Activated CD4-positive, alpha-beta T cell treated with anti-CD3 and anti-CD28 coated beads for 36 hours (primary cell): ENCODE results near the gene RYR2. TPM values are rescaled to one million over a fixed set of nuclear protein-coding genes. Genes with fewer than 3 reads are reported as not detected.

ENCODE experiments used
- ATAC-seq: fragments of 200-7000 bp; cut with Tn5 transposase; one replicate; pipeline ENCODE4 v1.10.0; 2021; ENCODE audit warnings: mild to moderate bottlenecking, moderate library complexity
- CTCF ChIA-PET: fragments of 350-600 bp; sonication (Branson Sonifier 250); formaldehyde crosslinking; loops from one replicate; lab custom pipeline; 2021; ENCODE audit warnings: antibody characterized with exemption; lab: Charles Lee
- POLR2A ChIA-PET: fragments of 350-600 bp; sonication (Branson Sonifier 250); formaldehyde crosslinking; loops from one replicate; lab custom pipeline; 2021; ENCODE audit warnings: antibody characterized with exemption, inconsistent platforms; lab: Charles Lee
- DNase-seq: peaks from one replicate; pipeline ENCODE4 v3.0.0-alpha.2; 2020
- H3K27ac Mint-ChIP-seq: one replicate; pipeline ENCODE4 v1.8.0; 2021; ENCODE audit warnings: mixed read lengths
- H3K27me3 Mint-ChIP-seq: one replicate; pipeline ENCODE4 v1.8.0; 2021; ENCODE audit warnings: mixed read lengths
- H3K36me3 Mint-ChIP-seq: one replicate; pipeline ENCODE4 v1.8.0; 2021; ENCODE audit warnings: low read depth, mixed read lengths
- H3K4me1 Mint-ChIP-seq: one replicate; pipeline ENCODE4 v1.8.0; 2021; ENCODE audit warnings: mixed read lengths
- H3K4me3 Mint-ChIP-seq: one replicate; pipeline ENCODE4 v1.8.0; 2021; ENCODE audit warnings: mild to moderate bottlenecking, moderate library complexity, mixed read lengths
- H3K9me3 Mint-ChIP-seq: one replicate; pipeline ENCODE4 v1.8.0; 2021; ENCODE audit warnings: low read depth, mixed read lengths
- intact Hi-C, 2 experiments: fragments of 100-400 bp; cut with DNase I in 1 of 2; cut with micrococcal nuclease in 1 of 2; formaldehyde crosslinking; loops; one replicate each; pipeline versions ENCODE4 v1.14.2 to v1.15.1; 2022 to 2024; cut with DNase I, micrococcal nuclease
- total RNA-seq, 2 experiments: library from RNA; stranded (reverse); gene quantifications; one replicate each; pipeline ENCODE4 v1.2.3, GENCODE V29; 2021

RYR2 gene
- total RNA-seq, 2 experiments from 2014 or later: 0.04 to 0.05 TPM

DNA sequence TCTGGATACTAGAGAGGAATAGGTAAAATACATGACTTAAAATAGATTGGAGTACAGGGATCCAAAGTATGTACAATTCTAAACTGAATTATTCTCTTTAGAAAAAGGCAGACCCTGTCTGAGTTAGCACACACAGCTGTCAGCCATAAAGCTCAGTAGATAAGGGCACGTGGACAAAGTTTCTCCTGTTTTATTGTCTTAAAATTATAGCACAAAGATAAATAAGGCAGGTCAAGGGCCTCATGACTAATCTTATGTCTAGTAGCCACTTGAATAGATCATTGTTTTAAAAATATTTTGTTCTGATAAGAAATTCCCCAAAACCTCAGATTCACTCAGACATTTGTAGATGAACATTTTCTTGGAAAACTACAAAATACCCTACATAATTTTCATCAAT lies 643.6 kb downstream of the RYR2 start:
- no peaks in the 10 kb centered on the region for H3K9me3 Mint-ChIP-seq
- H3K27me3 Mint-ChIP-seq: no peaks in the 10 kb centered on the region
- ATAC-seq: no peak
- intact Hi-C loops: no loop called here
- ChIA-PET CTCF (no interaction called here), POLR2A (interaction anchor here (0.6 kb wide), 1 partner anchor 131 kb away, joined by 6 read pairs; no protein-coding TSS in a partner anchor)
- no peaks in the 10 kb centered on the region for H3K4me1 Mint-ChIP-seq
- DNase-seq: no peak
- H3K36me3 Mint-ChIP-seq: no peaks in the 10 kb centered on the region
- H3K4me3 Mint-ChIP-seq: no peak overlapping the region
- no peak overlapping the region for H3K27ac Mint-ChIP-seq

GRCh38 chr1:237687804-237688203 lies 645.8 kb downstream of the RYR2 start:
- ATAC-seq: no peak
- no peak overlapping the region for H3K4me3 Mint-ChIP-seq

GRCh38 chr1:237690656-237691055 lies 648.7 kb downstream of the RYR2 start:
- intact Hi-C loops: no loop called here
- Mint-ChIP-seq H3K9me3 (no peaks in the 10 kb centered on the region), H3K4me3 (no peak overlapping the region), H3K27ac (no peak overlapping the region), H3K36me3 (no peaks in the 10 kb centered on the region), H3K27me3 (peaks cover 3% of the 10 kb centered on the region), H3K4me1 (no peaks in the 10 kb centered on the region)
- POLR2A ChIA-PET: no interaction called here
- DNase-seq: no peak
- no peak for ATAC-seq
- CTCF ChIA-PET: no interaction called here

More at GRCh38 chr1:237687804-237688203, 645.8 kb downstream of the RYR2 start:
- H3K9me3 Mint-ChIP-seq: no peaks in the 10 kb centered on the region
- POLR2A ChIA-PET: no interaction called here
- intact Hi-C loops: no loop called here
- peaks cover 3% of the 10 kb centered on the region for H3K27me3 Mint-ChIP-seq
- DNase-seq: no peak
- H3K4me1 Mint-ChIP-seq: no peaks in the 10 kb centered on the region
- H3K27ac Mint-ChIP-seq: no peak overlapping the region
- no peaks in the 10 kb centered on the region for H3K36me3 Mint-ChIP-seq
- CTCF ChIA-PET: no interaction called here

- no peaks in the 10 kb centered on the region for H3K9me3 Mint-ChIP-seq
- peaks cover 3% of the 10 kb centered on the region for H3K27me3 Mint-ChIP-seq
- H3K4me3 Mint-ChIP-seq: no peak overlapping the region
- no peaks in the 10 kb centered on the region for H3K36me3 Mint-ChIP-seq
- H3K27ac Mint-ChIP-seq: no peak overlapping the region
- DNase-seq (no peak), ATAC-seq (no peak)
- H3K4me1 Mint-ChIP-seq: no peaks in the 10 kb centered on the region
- POLR2A ChIA-PET: no interaction called here
- intact Hi-C loops: no loop called here
- CTCF ChIA-PET: no interaction called here
Measured at GRCh38 chr1:237692255-237692654, 650.3 kb downstream of the RYR2 start.

GRCh38 chr1:237695878-237696277 lies 653.9 kb downstream of the RYR2 start:
- Mint-ChIP-seq H3K36me3 (no peaks in the 10 kb centered on the region), H3K4me1 (no peaks in the 10 kb centered on the region), H3K27me3 (peaks cover 3% of the 10 kb centered on the region), H3K9me3 (no peaks in the 10 kb centered on the region), H3K27ac (no peak overlapping the region), H3K4me3 (no peak overlapping the region)
- ChIA-PET POLR2A (no interaction called here), CTCF (interaction anchor here (0.6 kb wide), 1 partner anchor 350 kb away, joined by 3 read pairs; no protein-coding TSS in a partner anchor)
- ATAC-seq (no peak), DNase-seq (no peak)
- intact Hi-C loops: no loop called here

DNA sequence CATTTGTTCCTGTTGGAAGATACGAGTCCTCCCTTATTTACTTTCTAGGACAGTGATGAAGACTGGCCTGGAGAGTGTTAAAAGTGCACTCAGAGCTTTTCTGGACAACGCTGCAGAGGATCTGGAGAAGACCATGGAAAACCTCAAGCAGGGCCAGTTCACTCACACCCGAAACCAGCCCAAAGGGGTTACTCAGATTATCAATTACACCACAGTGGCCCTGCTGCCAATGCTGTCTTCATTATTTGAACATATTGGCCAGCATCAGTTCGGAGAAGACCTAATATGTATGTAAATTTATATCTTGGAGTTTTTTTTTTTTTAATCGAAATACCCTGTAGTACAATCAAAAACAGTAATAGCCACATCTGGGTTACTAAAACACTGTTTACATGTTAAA lies 658.2 kb downstream of the RYR2 start:
- no peak for ATAC-seq
- POLR2A ChIA-PET: no interaction called here
- H3K36me3 Mint-ChIP-seq: no peaks in the 10 kb centered on the region
- CTCF ChIA-PET: no interaction called here
- H3K27me3 Mint-ChIP-seq: peaks cover 2% of the 10 kb centered on the region
- DNase-seq: no peak
- no peaks in the 10 kb centered on the region for H3K9me3 Mint-ChIP-seq
- intact Hi-C loops: no loop called here
- H3K27ac Mint-ChIP-seq: no peak overlapping the region
- no peaks in the 10 kb centered on the region for H3K4me1 Mint-ChIP-seq
- H3K4me3 Mint-ChIP-seq: no peak overlapping the region

GRCh38 chr1:237701534-237701933 lies 659.5 kb downstream of the RYR2 start:
- H3K4me3 Mint-ChIP-seq: no peak overlapping the region
- CTCF ChIA-PET: interaction anchor here (0.6 kb wide), 1 partner anchor 610 kb away, joined by 4 read pairs; no protein-coding TSS in a partner anchor
- H3K9me3 Mint-ChIP-seq: no peaks in the 10 kb centered on the region
- intact Hi-C loops: no loop called here
- POLR2A ChIA-PET: no interaction called here
- H3K27ac Mint-ChIP-seq: no peak overlapping the region
- no peaks in the 10 kb centered on the region for H3K36me3 Mint-ChIP-seq
- peaks cover 2% of the 10 kb centered on the region for H3K27me3 Mint-ChIP-seq
- no peak for DNase-seq
- no peaks in the 10 kb centered on the region for H3K4me1 Mint-ChIP-seq
- no peak for ATAC-seq

- H3K9me3 Mint-ChIP-seq: no peaks in the 10 kb centered on the region
- ATAC-seq (no peak), DNase-seq (no peak)
- ChIA-PET POLR2A (no interaction called here), CTCF (interaction anchor here (0.6 kb wide), 1 partner anchor 611 kb away, joined by 4 read pairs; no protein-coding TSS in a partner anchor)
- no peak overlapping the region for H3K27ac Mint-ChIP-seq
- no peaks in the 10 kb centered on the region for H3K4me1 Mint-ChIP-seq
- no peak overlapping the region for H3K4me3 Mint-ChIP-seq
- intact Hi-C loops: no loop called here
- H3K36me3 Mint-ChIP-seq: no peaks in the 10 kb centered on the region
- H3K27me3 Mint-ChIP-seq: peaks cover 2% of the 10 kb centered on the region
Measured at GRCh38 chr1:237702161-237702560, 660.2 kb downstream of the RYR2 start.

- H3K9me3 Mint-ChIP-seq: no peaks in the 10 kb centered on the region
- H3K4me3 Mint-ChIP-seq: no peak overlapping the region
- no peak for DNase-seq
Measured at GRCh38 chr1:237705462-237705861, 663.5 kb downstream of the RYR2 start.

DNA sequence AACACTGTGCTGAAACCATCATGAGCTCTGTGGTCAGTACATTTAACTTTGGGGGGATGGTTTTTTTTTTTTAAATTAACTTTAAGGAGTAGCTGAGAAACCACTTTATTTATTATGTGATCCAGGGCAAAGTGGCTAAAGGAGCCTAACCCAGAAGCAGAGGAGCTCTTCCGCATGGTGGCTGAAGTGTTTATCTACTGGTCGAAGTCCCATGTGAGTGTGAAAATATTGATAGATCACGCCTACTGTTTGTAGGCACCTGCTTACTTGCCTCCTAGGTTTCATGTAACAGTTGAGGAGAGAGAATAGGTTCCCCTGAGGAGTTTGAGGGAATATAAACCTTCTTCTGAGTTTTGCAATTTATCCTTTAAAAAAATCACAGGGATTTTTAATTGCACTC lies 667.4 kb downstream of the RYR2 start:
- no peaks in the 10 kb centered on the region for H3K36me3 Mint-ChIP-seq
- no peak overlapping the region for H3K27ac Mint-ChIP-seq
- ChIA-PET POLR2A (no interaction called here), CTCF (interaction anchor here (1.2 to 1.3 kb wide), 2 partner anchors 16 to 35 kb away, joined by 3 to 4 read pairs; no protein-coding TSS in a partner anchor)
- intact Hi-C loops: no loop called here
- H3K4me3 Mint-ChIP-seq: no peak overlapping the region
- H3K9me3 Mint-ChIP-seq: no peaks in the 10 kb centered on the region
- H3K27me3 Mint-ChIP-seq: no peaks in the 10 kb centered on the region
- ATAC-seq (no peak), DNase-seq (no peak)
- no peaks in the 10 kb centered on the region for H3K4me1 Mint-ChIP-seq

More at GRCh38 chr1:237705462-237705861, 663.5 kb downstream of the RYR2 start:
- Mint-ChIP-seq H3K27ac (no peak overlapping the region), H3K27me3 (peaks cover 2% of the 10 kb centered on the region), H3K36me3 (no peaks in the 10 kb centered on the region), H3K4me1 (no peaks in the 10 kb centered on the region)
- intact Hi-C loops: no loop called here
- CTCF ChIA-PET: no interaction called here
- POLR2A ChIA-PET: no interaction called here
- ATAC-seq: no peak

DNA sequence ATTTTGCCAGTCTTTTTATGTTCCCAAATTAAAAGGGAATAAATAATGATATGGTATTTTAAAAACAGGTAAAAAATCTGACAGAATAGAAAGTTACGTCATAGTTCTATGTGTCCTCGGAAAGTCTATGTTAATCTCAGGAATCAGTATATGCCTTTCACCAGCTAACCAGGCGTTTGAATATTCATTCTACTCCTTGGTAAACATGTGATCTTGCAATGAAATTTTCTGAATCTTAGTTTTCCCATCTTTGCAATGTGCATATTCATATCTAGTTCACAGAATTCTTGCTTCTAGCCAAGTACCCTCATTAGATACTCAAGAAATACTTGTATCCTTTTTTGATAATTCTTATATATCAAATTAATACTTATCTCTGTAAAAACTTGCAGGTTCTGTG lies 669.3 kb downstream of the RYR2 start:
- Mint-ChIP-seq H3K4me1 (no peaks in the 10 kb centered on the region), H3K4me3 (no peak overlapping the region), H3K27ac (no peak overlapping the region), H3K9me3 (no peaks in the 10 kb centered on the region), H3K27me3 (no peaks in the 10 kb centered on the region), H3K36me3 (no peaks in the 10 kb centered on the region)
- ChIA-PET CTCF (no interaction called here), POLR2A (no interaction called here)
- intact Hi-C loops: no loop called here
- ATAC-seq (no peak), DNase-seq (no peak)

GRCh38 chr1:237712082-237712481 lies 670.1 kb downstream of the RYR2 start:
- no peak for DNase-seq
- Mint-ChIP-seq H3K27ac (no peak overlapping the region), H3K4me3 (no peak overlapping the region), H3K27me3 (no peaks in the 10 kb centered on the region), H3K9me3 (no peaks in the 10 kb centered on the region), H3K4me1 (no peaks in the 10 kb centered on the region), H3K36me3 (no peaks in the 10 kb centered on the region)
- CTCF ChIA-PET: no interaction called here
- ATAC-seq: no peak
- intact Hi-C loops: no loop called here
- POLR2A ChIA-PET: no interaction called here
